HepG2 (cell line): ENCODE data around the gene PLEKHB2. TPM values are rescaled to one million over a fixed set of nuclear protein-coding genes. Genes with fewer than 3 reads are reported as not detected.

Source experiments
- ATAC-seq: fragments of 200-7000 bp; cut with Tn5 transposase; 3 replicates; pipeline ENCODE4 v1.9.1; 2020; ENCODE audit warnings: mild to moderate bottlenecking, moderate library complexity
- BruUV-seq: library from RNA; stranded (reverse); fragments of 400-500 nt; replicated peaks from 2 replicates; lab custom pipeline; 2021; lab: Mats Ljungman, UMichigan
- CTCF ChIA-PET: fragments of 300-600 bp; formaldehyde crosslinking; extraction: SDS; loops from one replicate; lab custom pipeline; 2021; ENCODE audit warnings: low total read pairs, inconsistent platforms, low intra/inter-chr PET ratio; lab: Yijun Ruan, JAX
- POLR2A ChIA-PET: fragments of 350-600 bp; sonication (Branson Sonifier 250); formaldehyde crosslinking; loops from one replicate; lab custom pipeline; 2020; ENCODE audit warnings: antibody characterized with exemption, inconsistent platforms; lab: Yijun Ruan, JAX
- DNase-seq: peaks from one replicate; pipeline ENCODE4 v3.0.0-alpha.2; 2015; ENCODE audit warnings: low spot score
- FAIRE-seq: peaks from 3 replicates; lab custom pipeline; 2011; peaks lifted over from hg19 to GRCh38; lab: Jason Lieb, UNC
- H2AFZ ChIP-seq: one replicate; pipeline ENCODE4 v1.6.1; 2011; ENCODE audit warnings: low read length, inconsistent platforms
- H3K27ac ChIP-seq: fragments of 300-600 bp; 3 replicates; pipeline ENCODE4 v1.8.0; 2011; ENCODE audit warnings: mixed run types, mild to moderate bottlenecking, mixed read lengths, low read length, inconsistent platforms; ENCODE audit not compliant: insufficient read depth; ENCODE audit errors: extremely low read length
- H3K27me3 ChIP-seq, 2 experiments: fragments of 200-600 bp in 1 of 2; 2 replicates in 1 of 2; 3 replicates in 1 of 2; pipeline versions ENCODE4 v1.6.0 to v1.8.0; 2011; ENCODE audit warnings: low read length in 2 of 2, mild to moderate bottlenecking in 2 of 2, moderate library complexity in 2 of 2, inconsistent platforms in 1 of 2; ENCODE audit not compliant: insufficient read depth in 2 of 2, control insufficient read depth in 1 of 2
- H3K36me3 ChIP-seq, 2 experiments: fragments of 200-600 bp in 1 of 2; replicated peaks in 1 of 2; 2 replicates in 1 of 2; 3 replicates in 1 of 2; pipeline versions ENCODE4 v1.5.1 to v1.8.0; 2011; ENCODE audit warnings: low read length in 2 of 2, inconsistent platforms in 1 of 2; ENCODE audit not compliant: insufficient read depth in 2 of 2, control insufficient read depth in 1 of 2
- H3K4me1 ChIP-seq: 2 replicates; pipeline ENCODE4 v1.5.1; 2012; ENCODE audit warnings: low read length, inconsistent platforms; ENCODE audit not compliant: insufficient read depth
- H3K4me2 ChIP-seq: 2 replicates; pipeline ENCODE4 v1.6.0; 2011; ENCODE audit warnings: low read depth, low read length, inconsistent platforms
- H3K4me3 ChIP-seq, 3 experiments: fragments of 200-600 bp in 1 of 3; sonication (generic), shearing (Covaris generic) in 1 of 3; replicated peaks in 1 of 3; 2 replicates each; pipeline ENCODE4 v1.5.1; 2011 to 2016; ENCODE audit warnings: low read length in 3 of 3, inconsistent platforms in 2 of 3, low read depth in 2 of 3, mild to moderate bottlenecking in 2 of 3, control low read depth in 1 of 3, mixed read lengths in 1 of 3; ENCODE audit not compliant: insufficient read depth in 1 of 3
- H3K79me2 ChIP-seq: one replicate; pipeline ENCODE4 v1.6.1; 2011; ENCODE audit warnings: low read length, inconsistent platforms; ENCODE audit not compliant: insufficient read depth
- H3K9ac ChIP-seq: 2 replicates; pipeline ENCODE4 v1.6.0; 2011; ENCODE audit warnings: mild to moderate bottlenecking, low read depth, low read length, inconsistent platforms; ENCODE audit not compliant: insufficient read depth
- H3K9me3 ChIP-seq: 2 replicates; pipeline ENCODE4 v1.5.1; 2012; ENCODE audit warnings: mild to moderate bottlenecking, low read length
- H4K20me1 ChIP-seq: 2 replicates; pipeline ENCODE4 v1.6.0; 2011; ENCODE audit warnings: inconsistent platforms, mild to moderate bottlenecking, low read length, moderate library complexity; ENCODE audit not compliant: insufficient read depth
- ADNP ChIP-seq: sonication (generic); formaldehyde crosslinking; IDR thresholded peaks from 2 replicates; pipeline ENCODE4 v1.4.0; 2020; ENCODE audit warnings: missing genetic modification reagents
- ATAD3A ChIP-seq: sonication (generic); formaldehyde crosslinking; IDR thresholded peaks from 2 replicates; pipeline ENCODE4 v1.4.0; 2020; ENCODE audit warnings: missing genetic modification reagents
- ATF7 ChIP-seq, 2 experiments: fragments of 450-650 bp in 1 of 2; sonication (generic) in 1 of 2; formaldehyde crosslinking in 1 of 2; IDR thresholded peaks; 2 replicates each; pipeline versions ENCODE4 v1.4.0 to v1.6.1; 2016 to 2020; ENCODE audit warnings: antibody characterized with exemption in 1 of 2, mild to moderate bottlenecking in 1 of 2, missing genetic modification reagents in 1 of 2
- ELK4 ChIP-seq: sonication (generic); formaldehyde crosslinking; IDR thresholded peaks from 2 replicates; pipeline ENCODE4 v1.9.0; 2021; ENCODE audit warnings: missing genetic modification reagents, borderline replicate concordance
- POGK ChIP-seq: sonication (generic); formaldehyde crosslinking; conservative IDR thresholded peaks from 2 replicates; pipeline ENCODE4 v1.8.0; 2022; ENCODE audit warnings: mild to moderate bottlenecking, moderate library complexity, missing genetic modification reagents
- SAP130 ChIP-seq: IDR thresholded peaks from 2 replicates; pipeline ENCODE4 v1.6.1; 2016; ENCODE audit warnings: low read depth
- SNAPC5 ChIP-seq: sonication (generic); formaldehyde crosslinking; IDR thresholded peaks from 2 replicates; pipeline ENCODE4 v1.8.1; 2023; ENCODE audit warnings: mild to moderate bottlenecking, missing genetic modification reagents, borderline replicate concordance
- ZBTB1 ChIP-seq: sonication (generic); formaldehyde crosslinking; IDR thresholded peaks from 2 replicates; pipeline ENCODE4 v1.4.0; 2020; ENCODE audit warnings: missing genetic modification reagents, borderline replicate concordance
- WGBS: methylation state at CpG from one replicate; pipeline ENCODE4 v1.1.6; 2017; ENCODE audit warnings: low lambda C conversion rate; 5-methylcytosine and 5-hydroxymethylcytosine counted together
- in situ Hi-C: cut with HindIII; loops from 2 replicates; pipeline ENCODE4 v1.10.0; 2017; ENCODE audit warnings: low pct_unique_long_range_greater_than_20kb; ENCODE audit not compliant: extremely low pct_ligation_motif_present
- intact Hi-C: fragments of 100-400 bp; cut with micrococcal nuclease; formaldehyde crosslinking; loops from one replicate; pipeline ENCODE4 v1.10.0; 2022; ENCODE audit not compliant: unreplicated experiment
- polyA plus RNA-seq, 8 experiments: library from polyadenylated mRNA; depleted of rRNA in 3 of 8; stranded (reverse) in 7 of 8; unstranded in 1 of 8; fragments of >200 nt; fragmentation: Illumina TruSeq in 4 of 8; extraction: Trizol in 4 of 8; gene quantifications; 2 replicates each; pipeline versions ENCODE4 v1.2.1 to v1.2.3, GENCODE V29; 2011 to 2016; ENCODE audit warnings: low read depth in 4 of 8, missing spikeins in 1 of 8, mixed read lengths in 1 of 8; ENCODE audit not compliant: insufficient read depth in 1 of 8
- total RNA-seq, 5 experiments: library from RNA; depleted of rRNA; stranded (reverse); fragments of >200 nt; fragmentation: Illumina TruSeq; extraction: Trizol; gene quantifications; 2 replicates each; pipeline ENCODE4 v1.2.3, GENCODE V29; 2016; ENCODE audit warnings: low read depth in 1 of 5

PLEKHB2 gene
- total and polyA plus RNA-seq, 2 of the 13 experiments (the other 11 are each of a cell fraction or from before 2014, with no cell fraction given), result 73.0 to 78.9 TPM

DNA sequence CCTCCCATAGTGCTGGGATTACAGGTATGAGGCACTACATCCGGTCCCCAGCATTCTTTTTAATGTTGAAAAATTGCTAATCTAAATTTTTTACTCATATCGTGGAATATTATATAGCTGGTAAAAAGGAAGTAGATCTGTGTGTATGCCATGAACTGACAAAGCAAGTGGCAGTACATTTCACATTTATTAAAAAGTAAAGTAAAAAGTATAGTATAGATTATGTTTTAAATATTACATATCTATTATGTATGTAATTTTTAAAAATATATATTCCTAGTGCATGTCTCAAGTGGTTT lies 25.1 kb downstream of the PLEKHB2 start:
- ChIA-PET POLR2A (interaction anchor here (1.2 kb wide), 1 partner anchor 37 kb away, joined by 3 read pairs; the partner anchor contains the start of gene FAM168B), CTCF (no interaction called here)
- H3K4me1 ChIP-seq, result peaks cover 7% of the 10 kb centered on the region
- H3K27me3 ChIP-seq, result no peaks in the 10 kb centered on the region
- BruUV-seq, result no TSS peak
- no peak for TF ChIP-seq SAP130
- TF ChIP-seq SNAPC5 (CRISPR knock-in tag), result no peak
- TF ChIP-seq POGK (CRISPR knock-in tag), result no peak
- no peak for TF ChIP-seq ZBTB1
- no peak for TF ChIP-seq ELK4 (CRISPR knock-in tag)
- TF ChIP-seq ATF7 (IDR thresholded peaks at IDR 0.05), result no peak
- no peak for TF ChIP-seq ATF7 (CRISPR knock-in tag; IDR thresholded peaks at IDR 0.05)
- no peak for TF ChIP-seq ADNP (CRISPR knock-in tag)
- TF ChIP-seq ATAD3A (CRISPR knock-in tag), result no peak
- no peak overlapping the region for H3K4me3 ChIP-seq
- WGBS, result 97% methylated on average over 2 of the region's 2 CpGs
- H3K79me2 ChIP-seq, result peaks cover 3% of the 10 kb centered on the region
- DNase-seq, result no peak
- in situ Hi-C loops, result no loop called here
- ATAC-seq, result no peak
- H4K20me1 ChIP-seq, result 0 out of 2 replicates have a peak, but pooled peaks cover 4% of the 10 kb centered on the region
- no peak for FAIRE-seq
- H3K27ac ChIP-seq, result no peak overlapping the region
- H3K9ac ChIP-seq, result no peak overlapping the region
- H2AFZ ChIP-seq, result no peak overlapping the region
- no peak overlapping the region for H3K4me2 ChIP-seq
- no peaks in the 10 kb centered on the region for H3K9me3 ChIP-seq
- intact Hi-C loops, result no loop called here
- peaks cover 32 to 78% of the 10 kb centered on the region in 2 experiments for H3K36me3 ChIP-seq
